KOPT-K1 (cell line): ENCODE measurements around the gene SLC16A9.
"Not testable (repeated sequence)": the region's sequence is repeated elsewhere in the genome, so short reads cannot be mapped to it uniquely, and the experiment has no call there.

Experiments used
- H3K27ac ChIP-seq: fragments of 200-600 bp; sonication (generic); 2 replicates; pipeline ENCODE4 v1.5.1; 2016; ENCODE audit warnings: antibody characterized with exemption, mild to moderate bottlenecking, low read depth, low read length; ENCODE audit not compliant: poor library complexity, severe bottlenecking
- H3K36me3 ChIP-seq: fragments of 200-600 bp; sonication (generic); 2 replicates; pipeline ENCODE4 v1.5.1; 2017; ENCODE audit warnings: antibody characterized with exemption, mild to moderate bottlenecking, low read length, moderate library complexity; ENCODE audit not compliant: insufficient read depth
- H3K9me3 ChIP-seq: fragments of 200-600 bp; sonication (generic); 2 replicates; pipeline ENCODE4 v1.5.1; 2017; ENCODE audit warnings: antibody characterized with exemption, low read length, mild to moderate bottlenecking; ENCODE audit not compliant: insufficient read depth, poor library complexity, severe bottlenecking

SLC16A9 gene

GRCh38 chr10:59709395-59710125 is at the start of gene SLC16A9:
Gene SLC16A9 (minus strand): TSS chr10:59709850. CDS start chr10:59684291, 25,559 bp downstream.
- H3K27ac ChIP-seq, result no peak within 1 kb of the TSS
- no peaks in the 10 kb centered on the region for H3K9me3 ChIP-seq
- no peaks in the 10 kb centered on the region for H3K36me3 ChIP-seq

GRCh38 chr10:59757966-59758365 is 48.3 kb upstream of the SLC16A9 start:
- no peaks in the 10 kb centered on the region for H3K36me3 ChIP-seq
- no peak overlapping the region for H3K27ac ChIP-seq
- no peaks in the 10 kb centered on the region for H3K9me3 ChIP-seq

GRCh38 chr10:59754951-59755350 is 45.3 kb upstream of the SLC16A9 start:
- H3K9me3 ChIP-seq, result no peaks in the 10 kb centered on the region
- H3K27ac ChIP-seq, result no peak overlapping the region
- no peaks in the 10 kb centered on the region for H3K36me3 ChIP-seq

GRCh38 chr10:59753267-59753666 is 43.6 kb upstream of the SLC16A9 start, which contains the start of gene MRLN:
Gene MRLN (minus strand): TSS chr10:59753455.
- H3K36me3 ChIP-seq, result no peaks in the 10 kb centered on the region
- no peak within 1 kb of the TSS for H3K27ac ChIP-seq
- H3K9me3 ChIP-seq, result no peaks in the 10 kb centered on the region

GRCh38 chr10:59752278-59752940 is 42.8 kb upstream of the SLC16A9 start:
- Histone ChIP-seq H3K9me3 (no peaks in the 10 kb centered on the region), H3K36me3 (no peaks in the 10 kb centered on the region), H3K27ac (no peak overlapping the region)

GRCh38 chr10:59750155-59750945 is 40.7 kb upstream of the SLC16A9 start:
- H3K9me3 ChIP-seq, result no peaks in the 10 kb centered on the region
- H3K36me3 ChIP-seq, result no peaks in the 10 kb centered on the region
- no peak overlapping the region for H3K27ac ChIP-seq

GRCh38 chr10:59748834-59749233 is 39.2 kb upstream of the SLC16A9 start:
- H3K9me3 ChIP-seq, result no peaks in the 10 kb centered on the region
- no peak overlapping the region for H3K27ac ChIP-seq
- no peaks in the 10 kb centered on the region for H3K36me3 ChIP-seq

GRCh38 chr10:59745163-59745650 is 35.6 kb upstream of the SLC16A9 start:
- H3K36me3 ChIP-seq, result no peaks in the 10 kb centered on the region
- no peak overlapping the region for H3K27ac ChIP-seq
- H3K9me3 ChIP-seq, result peaks cover 6% of the 10 kb centered on the region

GRCh38 chr10:59744762-59745161 is 35.1 kb upstream of the SLC16A9 start:
- H3K36me3 ChIP-seq, H3K9me3 ChIP-seq, H3K27ac ChIP-seq: not testable (repeated sequence)

GRCh38 chr10:59744156-59744555 is 34.5 kb upstream of the SLC16A9 start:
- not testable (repeated sequence) for H3K9me3 ChIP-seq, H3K27ac ChIP-seq, H3K36me3 ChIP-seq

GRCh38 chr10:59741583-59741982 is 31.9 kb upstream of the SLC16A9 start:
- Histone ChIP-seq H3K9me3 (peaks cover 6% of the 10 kb centered on the region), H3K36me3 (no peaks in the 10 kb centered on the region), H3K27ac (no peak overlapping the region)

- no peak overlapping the region for H3K27ac ChIP-seq
- H3K36me3 ChIP-seq, result no peaks in the 10 kb centered on the region
- peaks cover 6% of the 10 kb centered on the region for H3K9me3 ChIP-seq
These were observed 31.4 kb upstream of the SLC16A9 start for GRCh38 chr10:59741048-59741447.

GRCh38 chr10:59736749-59737148 is 27.1 kb upstream of the SLC16A9 start:
- Histone ChIP-seq H3K36me3 (no peaks in the 10 kb centered on the region), H3K9me3 (no peaks in the 10 kb centered on the region), H3K27ac (no peak overlapping the region)

GRCh38 chr10:59735296-59735695 is 25.6 kb upstream of the SLC16A9 start:
- Histone ChIP-seq H3K27ac (no peak overlapping the region), H3K9me3 (no peaks in the 10 kb centered on the region), H3K36me3 (no peaks in the 10 kb centered on the region)

GRCh38 chr10:59734014-59734462 is 24.4 kb upstream of the SLC16A9 start:
- no peak overlapping the region for H3K27ac ChIP-seq
- H3K9me3 ChIP-seq, result no peaks in the 10 kb centered on the region
- no peaks in the 10 kb centered on the region for H3K36me3 ChIP-seq
